ENCODE data around the gene VEPH1.

GRCh38 chr3:157335233-157336076, 167.8 kb downstream of the VEPH1 start:
- TF ChIP-seq POLR2A (IDR thresholded peaks at IDR 0.05) (no peak), CTCF (IDR thresholded peaks at IDR 0.05) (no peak)

All from body of pancreas (tissue), 4 donors.